HepG2 (cell line): ENCODE data around the gene GCNT2. TPM values are rescaled to one million over a fixed set of nuclear protein-coding genes. Genes with fewer than 3 reads are reported as not detected.

Experiments used
- AHDC1 ChIP-seq: sonication (generic); formaldehyde crosslinking; IDR thresholded peaks from 2 replicates; pipeline ENCODE4 v1.5.1; 2020; ENCODE audit warnings: mild to moderate bottlenecking, missing genetic modification reagents, borderline replicate concordance
- ATF4 ChIP-seq, 2 experiments: fragments of 450-650 bp in 1 of 2; sonication (generic) in 1 of 2; formaldehyde crosslinking; IDR thresholded peaks; 2 replicates each; pipeline versions ENCODE4 v1.5.0 to v1.8.0; 2020 to 2022; ENCODE audit warnings: mild to moderate bottlenecking in 1 of 2, missing genetic modification reagents in 1 of 2
- HDAC6 ChIP-seq: fragments of 200-600 bp; sonication (generic); IDR thresholded peaks from 2 replicates; pipeline ENCODE4 v1.7.0; 2017; ENCODE audit warnings: mild to moderate bottlenecking, antibody characterized with exemption, low read length, low read depth
- HMGXB3 ChIP-seq: sonication (generic); formaldehyde crosslinking; IDR thresholded peaks from 2 replicates; pipeline ENCODE4 v1.4.0; 2020; ENCODE audit warnings: missing genetic modification reagents, borderline replicate concordance
- HNRNPL ChIP-seq: fragments of 200-400 bp; formaldehyde crosslinking; IDR thresholded peaks from 2 replicates; pipeline ENCODE4 v1.6.1; 2017; ENCODE audit warnings: mild to moderate bottlenecking, low read depth, low read length
- KLF12 ChIP-seq: sonication (generic); formaldehyde crosslinking; IDR thresholded peaks from 2 replicates; pipeline ENCODE4 v1.4.0; 2020; ENCODE audit warnings: missing genetic modification reagents, borderline replicate concordance
- MXI1 ChIP-seq: IDR thresholded peaks from 3 replicates; pipeline ENCODE4 v1.6.1; 2012; ENCODE audit warnings: low read depth, low read length, inconsistent platforms, borderline replicate concordance
- NAIF1 ChIP-seq: sonication (generic); formaldehyde crosslinking; IDR thresholded peaks from 2 replicates; pipeline ENCODE4 v1.5.0; 2020; ENCODE audit warnings: mild to moderate bottlenecking, missing genetic modification reagents, borderline replicate concordance
- PHF8 ChIP-seq: sonication (generic); formaldehyde crosslinking; IDR thresholded peaks from 2 replicates; pipeline ENCODE4 v1.5.0; 2020; ENCODE audit warnings: missing genetic modification reagents
- RFXANK ChIP-seq: IDR thresholded peaks from 2 replicates; pipeline ENCODE4 v1.6.1; 2016
- SIN3A ChIP-seq: IDR thresholded peaks from 2 replicates; pipeline ENCODE4 v1.6.1; 2011; ENCODE audit warnings: low read depth, mild to moderate bottlenecking, control low read depth, low read length, borderline replicate concordance
- ZMAT3 ChIP-seq: sonication (generic); formaldehyde crosslinking; conservative IDR thresholded peaks from 2 replicates; pipeline ENCODE4 v1.7.0; 2021; ENCODE audit warnings: missing genetic modification reagents
- ZNF331 ChIP-seq: sonication (generic); formaldehyde crosslinking; IDR thresholded peaks from 2 replicates; pipeline ENCODE4 v1.4.0; 2020; ENCODE audit warnings: missing genetic modification reagents
- ZNF441 ChIP-seq: sonication (generic); formaldehyde crosslinking; IDR thresholded peaks from 2 replicates; pipeline ENCODE4 v1.7.0; 2021; ENCODE audit warnings: missing genetic modification reagents, borderline replicate concordance
- ZNF605 ChIP-seq: sonication (generic); formaldehyde crosslinking; IDR thresholded peaks from 2 replicates; pipeline ENCODE4 v1.8.0; 2022; ENCODE audit warnings: mild to moderate bottlenecking, missing genetic modification reagents
- ZNF639 ChIP-seq: conservative IDR thresholded peaks from 2 replicates; pipeline ENCODE4 v1.6.1; 2018; ENCODE audit warnings: missing genetic modification reagents
- polyA plus RNA-seq, 8 experiments: library from polyadenylated mRNA; depleted of rRNA in 3 of 8; stranded (reverse) in 7 of 8; unstranded in 1 of 8; fragments of >200 nt; fragmentation: Illumina TruSeq in 4 of 8; extraction: Trizol in 4 of 8; gene quantifications; 2 replicates each; pipeline versions ENCODE4 v1.2.1 to v1.2.3, GENCODE V29; 2011 to 2016; ENCODE audit warnings: low read depth in 4 of 8, missing spikeins in 1 of 8, mixed read lengths in 1 of 8; ENCODE audit not compliant: insufficient read depth in 1 of 8
- total RNA-seq, 5 experiments: library from RNA; depleted of rRNA; stranded (reverse); fragments of >200 nt; fragmentation: Illumina TruSeq; extraction: Trizol; gene quantifications; 2 replicates each; pipeline ENCODE4 v1.2.3, GENCODE V29; 2016; ENCODE audit warnings: low read depth in 1 of 5

Gene GCNT2
- total and polyA plus RNA-seq, 2 of the 13 experiments (the other 11 are each of a cell fraction or from before 2014, with no cell fraction given): 11.8 to 31.9 TPM

- TF ChIP-seq AHDC1 (CRISPR knock-in tag) (no peak), PHF8 (CRISPR knock-in tag) (peak; percentile 46), MXI1 (0 out of 3 replicates have a peak, but pooled peaks have one; percentile 16), NAIF1 (CRISPR knock-in tag) (0 out of 2 replicates have a peak, but pooled peaks have one; percentile 13), ATF4 (CRISPR knock-in tag; IDR thresholded peaks at IDR 0.05) (no peak), ZNF639 (CRISPR knock-in tag) (peak; percentile 58; the same call in 1 of the 2 replicates), HDAC6 (no peak), RFXANK (CRISPR knock-in tag) (no peak), ZMAT3 (0 out of 2 replicates have a peak, but pooled peaks have one; percentile 5), ZNF331 (CRISPR knock-in tag) (peak; percentile 24; the same call in 1 of the 2 replicates), ZNF441 (CRISPR knock-in tag) (0 out of 2 replicates have a peak, but pooled peaks have one; percentile 11), HNRNPL (no peak), KLF12 (no peak), SIN3A (peak; percentile 54; the same call in 1 of the 2 replicates), HMGXB3 (CRISPR knock-in tag) (0 out of 2 replicates have a peak, but pooled peaks have one; percentile 33), ZNF605 (CRISPR knock-in tag) (peak; percentile 40; the same call in 1 of the 2 replicates)
Measured at GRCh38 chr6:10529231-10529801, 8.2 kb downstream of the GCNT2 start (continued).
